Panc1 (cell line): ENCODE data around the gene TIMP1.

Experiments
- CTCF ChIP-seq: fragments of 450-650 bp; IDR thresholded peaks from 2 replicates; pipeline ENCODE4 v1.5.1; 2017; ENCODE audit warnings: mild to moderate bottlenecking
- POLR2AphosphoS5 ChIP-seq: IDR thresholded peaks from 2 replicates; pipeline ENCODE4 v1.6.1; 2012; ENCODE audit warnings: mild to moderate bottlenecking, low read depth, low read length, moderate library complexity
- SIN3A ChIP-seq: IDR thresholded peaks from 2 replicates; pipeline ENCODE4 v1.6.1; 2012; ENCODE audit warnings: low read depth, mild to moderate bottlenecking, low read length, moderate library complexity, borderline replicate concordance; ENCODE audit not compliant: insufficient read depth
- TCF7L2 ChIP-seq: IDR thresholded peaks from 2 replicates; pipeline ENCODE4 v1.6.1; 2011; ENCODE audit warnings: mild to moderate bottlenecking, low read depth, low read length, inconsistent platforms

DNA sequence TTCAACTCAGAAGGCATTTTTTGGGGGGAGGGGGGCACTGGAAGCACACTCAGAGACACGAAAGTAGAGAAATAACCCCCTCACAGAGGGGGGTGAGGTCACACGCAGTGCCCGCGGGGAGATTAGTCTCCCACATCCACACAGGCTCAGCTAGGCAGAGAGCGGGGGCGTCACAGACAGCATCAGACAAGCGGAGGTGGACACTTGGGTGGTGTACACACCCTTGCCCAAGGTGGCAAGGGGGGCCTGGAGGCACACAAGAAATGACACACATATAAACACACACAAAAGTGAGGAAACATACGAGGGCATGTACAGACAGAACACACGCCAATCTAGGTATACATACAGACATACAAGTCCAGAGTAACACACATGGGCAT is 38.1 kb downstream of the TIMP1 start:
- TF ChIP-seq SIN3A (no peak), TCF7L2 (no peak), CTCF (no peak), POLR2AphosphoS5 (no peak)
